Gastroesophageal sphincter (tissue), 4 donors: ENCODE measurements around the gene DISC1. TPM values are rescaled to one million over a fixed set of nuclear protein-coding genes. Genes with fewer than 3 reads are reported as not detected.

ENCODE experiments used
- ATAC-seq: fragments of 150-250 bp; one replicate; pipeline ENCODE4 v1.9.1; 2016; ENCODE audit warnings: mild to moderate bottlenecking, moderate library complexity
- H3K27ac ChIP-seq, 4 donors: fragments of 200-600 bp; sonication (generic) in 3 of 4; 1 replicate in 3 of 4; 2 replicates in 1 of 4; pipeline ENCODE4 v1.5.1; 2016 to 2019
- H3K27me3 ChIP-seq: fragments of 200-600 bp; sonication (generic); one replicate; pipeline ENCODE4 v1.5.1; 2019
- H3K36me3 ChIP-seq, 2 donors: fragments of 200-600 bp; sonication (generic); one replicate each; pipeline ENCODE4 v1.5.1; 2019; ENCODE audit warnings: control low read depth in 1 of 2
- H3K4me1 ChIP-seq, 3 donors: fragments of 200-600 bp; sonication (generic); 1 replicate in 2 of 3; 2 replicates in 1 of 3; pipeline ENCODE4 v1.5.1; 2016 to 2019; ENCODE audit warnings: control low read depth in 2 of 3
- H3K4me3 ChIP-seq, 2 donors: fragments of 200-600 bp; sonication (generic); one replicate each; pipeline ENCODE4 v1.5.1; 2019; ENCODE audit warnings: mild to moderate bottlenecking in 1 of 2, moderate library complexity in 1 of 2
- H3K9me3 ChIP-seq, 3 donors: fragments of 200-600 bp; sonication (generic); one replicate each; pipeline ENCODE4 v1.5.1; 2017 to 2019; ENCODE audit warnings: control low read depth in 2 of 3
- CTCF ChIP-seq, 4 experiments: fragments of 200-600 bp in 2 of 4; fragments of 450-650 bp in 2 of 4; sonication (generic) in 1 of 4; IDR thresholded peaks; one replicate each; pipeline ENCODE4 v1.5.1; 2017 to 2019; ENCODE audit warnings: antibody characterized with exemption in 4 of 4, mild to moderate bottlenecking in 2 of 4, moderate library complexity in 2 of 4
- EP300 ChIP-seq: sonication (generic); formaldehyde crosslinking; IDR thresholded peaks from one replicate; pipeline ENCODE4 v1.6.1; 2017; ENCODE audit warnings: antibody characterized with exemption, mild to moderate bottlenecking
- POLR2A ChIP-seq, 2 donors: fragments of 450-650 bp; IDR thresholded peaks; one replicate each; pipeline ENCODE4 v1.6.1; 2017; ENCODE audit warnings: antibody characterized with exemption in 2 of 2, mild to moderate bottlenecking in 2 of 2, moderate library complexity in 1 of 2
- POLR2AphosphoS5 ChIP-seq: sonication (generic); formaldehyde crosslinking; IDR thresholded peaks from one replicate; pipeline ENCODE4 v1.6.1; 2017; ENCODE audit warnings: antibody characterized with exemption
- WGBS, 2 donors: methylation state at CpG; one replicate each; pipeline ENCODE4 v1.1.5; 2018; ENCODE audit warnings: low coverage in 1 of 2; 5-methylcytosine and 5-hydroxymethylcytosine counted together
- total RNA-seq, 4 donors: library from RNA; depleted of rRNA; stranded (reverse); fragments of >200 nt; gene quantifications; one replicate each; pipeline ENCODE4 v1.1.0, GENCODE V29; 2016

Gene DISC1
- total RNA-seq, 4 donors from 2014 or later, result 4.4 to 9.8 (median 6.8) TPM

- no peak for ATAC-seq
- H3K4me1 ChIP-seq, result peaks cover 0 to 4% (median 0%) of the 10 kb centered on the region in 3 donors
- no peaks in the 10 kb centered on the region for H3K36me3 ChIP-seq
- peaks cover 0 to 8% (median 0%) of the 10 kb centered on the region in 3 donors for H3K9me3 ChIP-seq
- H3K27me3 ChIP-seq, result no peaks in the 10 kb centered on the region
- 73 to 89% methylated on average over 1 of the region's 1 CpG for WGBS, 2 donors
- TF ChIP-seq EP300, result no peak
- TF ChIP-seq CTCF (IDR thresholded peaks at IDR 0.05), result no peak
- no peak for TF ChIP-seq POLR2A (IDR thresholded peaks at IDR 0.05)
- no peak for TF ChIP-seq POLR2AphosphoS5
- H3K4me3 ChIP-seq, result no peak overlapping the region
- no peak overlapping the region for H3K27ac ChIP-seq
These were observed 245.9 kb downstream of the DISC1 start for GRCh38 chr1:231872461-231872910.

DNA sequence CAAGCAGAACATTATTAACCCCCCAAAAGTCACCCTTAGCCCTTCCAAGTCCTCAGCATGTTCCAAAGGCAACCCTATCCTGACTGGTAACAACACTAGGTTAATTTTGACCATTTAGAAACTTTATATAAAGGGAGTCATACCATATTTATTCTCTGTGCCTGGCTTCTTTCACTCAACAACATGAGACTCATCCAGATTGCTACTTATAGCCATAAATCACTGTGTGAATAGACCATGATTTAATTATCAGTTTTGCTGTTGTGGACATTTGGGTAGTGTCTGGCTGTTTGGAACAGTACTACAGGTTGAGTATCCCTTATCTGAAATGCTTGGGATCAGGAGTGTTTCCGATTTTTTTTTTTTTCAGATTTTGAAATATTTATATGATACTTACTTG is 252.1 kb downstream of the DISC1 start:
- Histone ChIP-seq H3K27ac (no peak overlapping the region), H3K27me3 (no peaks in the 10 kb centered on the region), H3K4me1 (no peaks in the 10 kb centered on the region), H3K4me3 (no peak overlapping the region), H3K9me3 (peaks cover 0 to 8% (median 0%) of the 10 kb centered on the region in 3 donors), H3K36me3 (no peaks in the 10 kb centered on the region)
- 87 to 92% methylated on average over 1 of the region's 1 CpG for WGBS, 2 donors
- TF ChIP-seq EP300 (no peak), POLR2A (IDR thresholded peaks at IDR 0.05) (no peak), CTCF (IDR thresholded peaks at IDR 0.05) (no peak), POLR2AphosphoS5 (no peak)
- no peak for ATAC-seq

GRCh38 chr1:231879296-231879695 is 252.7 kb downstream of the DISC1 start:
- H3K4me1 ChIP-seq, result no peaks in the 10 kb centered on the region
- no peak overlapping the region for H3K27ac ChIP-seq
- H3K27me3 ChIP-seq, result no peaks in the 10 kb centered on the region
- TF ChIP-seq POLR2AphosphoS5 (no peak), CTCF (IDR thresholded peaks at IDR 0.05) (no peak), POLR2A (IDR thresholded peaks at IDR 0.05) (no peak), EP300 (no peak)
- H3K4me3 ChIP-seq, result no peak overlapping the region
- ATAC-seq, result no peak
- WGBS, 2 donors, result 71 to 85% methylated on average over 1 of the region's 1 CpG
- H3K9me3 ChIP-seq, result peaks cover 0 to 8% (median 0%) of the 10 kb centered on the region in 3 donors
- H3K36me3 ChIP-seq, result no peaks in the 10 kb centered on the region

- no peak for ATAC-seq
- H3K27me3 ChIP-seq, result no peaks in the 10 kb centered on the region
- no peaks in the 10 kb centered on the region for H3K9me3 ChIP-seq
- no peaks in the 10 kb centered on the region for H3K4me1 ChIP-seq
- WGBS, 2 donors, result 88 to 90% methylated on average over 4 of the region's 4 CpGs
- no peak overlapping the region for H3K27ac ChIP-seq
- no peak overlapping the region for H3K4me3 ChIP-seq
- TF ChIP-seq CTCF (IDR thresholded peaks at IDR 0.05), result no peak
- TF ChIP-seq POLR2A (IDR thresholded peaks at IDR 0.05), result no peak
- no peak for TF ChIP-seq POLR2AphosphoS5
- no peak for TF ChIP-seq EP300
- H3K36me3 ChIP-seq, result no peaks in the 10 kb centered on the region
These were observed 255.7 kb downstream of the DISC1 start for GRCh38 chr1:231882333-231882732.

GRCh38 chr1:231882790-231883189 is 256.2 kb downstream of the DISC1 start:
- 85 to 100% methylated on average over 2 to 3 of the region's 8 CpGs for WGBS, 2 donors
- Histone ChIP-seq H3K27me3 (no peaks in the 10 kb centered on the region), H3K4me1 (no peaks in the 10 kb centered on the region), H3K4me3 (no peak overlapping the region), H3K9me3 (no peaks in the 10 kb centered on the region), H3K36me3 (no peaks in the 10 kb centered on the region), H3K27ac (no peak overlapping the region)
- TF ChIP-seq POLR2A (IDR thresholded peaks at IDR 0.05) (no peak), EP300 (no peak)
- no peak for ATAC-seq
